Measurements from ENCODE around the gene SMPD4. TPM values are rescaled to one million over a fixed set of nuclear protein-coding genes. Genes with fewer than 3 reads are reported as not detected.

Gene SMPD4
- total and polyA plus RNA-seq, 2 donors (not counting 1 experiment from before 2014, with no cell fraction given), result 63.8 to 80.6 TPM

DNA sequence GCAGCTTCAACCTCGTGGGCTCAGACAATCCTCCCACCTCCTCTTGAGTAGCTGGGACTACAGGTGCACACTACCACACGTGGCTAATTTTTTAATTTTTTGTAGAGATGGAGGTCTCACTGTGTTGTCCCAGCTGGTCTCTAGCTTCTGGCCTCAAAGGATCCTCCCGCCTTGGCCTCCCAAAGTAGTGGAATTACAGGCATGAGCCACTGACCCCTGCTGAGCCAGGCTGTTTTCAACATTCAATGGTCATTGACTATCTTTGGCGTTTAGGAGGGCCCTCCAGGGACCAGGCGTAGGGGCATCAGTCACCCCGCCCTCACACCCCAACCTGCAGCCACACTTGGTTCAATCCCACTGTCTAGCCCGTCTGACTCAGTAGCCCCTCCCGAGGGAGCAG is 5.9 kb upstream of the SMPD4 start:
- H3K27me3 Mint-ChIP-seq, result no peaks in the 10 kb centered on the region
- Histone ChIP-seq H3K4me3 (ENCODE audit: control extremely low read depth in 1 of 5, extremely low read depth in 1 of 5, insufficient read depth in 1 of 5, low read depth in 2 of 5, low read length in 4 of 5) (no peak overlapping the region), H3K79me2 (ENCODE audit: control insufficient read depth, insufficient read depth, low read length) (peaks cover 19% of the 10 kb centered on the region), H4K20me1 (ENCODE audit: control insufficient read depth, insufficient read depth, low read length, poor library complexity, severe bottlenecking) (no peaks in the 10 kb centered on the region), H3K27me3 (replicated peaks in 1 of 4; ENCODE audit: control extremely low read depth in 1 of 4, control insufficient read depth in 3 of 4, insufficient read depth in 4 of 4, low read length in 3 of 4) (no peaks in the 10 kb centered on the region), H3K9me3 (ENCODE audit: control extremely low read depth in 1 of 3, control insufficient read depth in 2 of 3, insufficient read depth in 1 of 3, low read length in 2 of 3) (no peaks in the 10 kb centered on the region), H3K4me2 (replicated peaks; ENCODE audit: low read depth, low read length, poor library complexity, severe bottlenecking) (no peak overlapping the region), H3K36me3 (replicated peaks in 1 of 2; ENCODE audit: control extremely low read depth in 1 of 2, control insufficient read depth in 1 of 2, extremely low read depth in 1 of 2, insufficient read depth in 2 of 2, low read length in 1 of 2) (no peaks in the 10 kb centered on the region), H3K4me1 (ENCODE audit: control insufficient read depth in 2 of 2, insufficient read depth in 2 of 2, low read length in 2 of 2) (peaks cover 7 to 10% of the 10 kb centered on the region in 2 donors), H2AFZ (ENCODE audit: insufficient read depth, low read depth, low read length, poor library complexity, severe bottlenecking) (no peak overlapping the region), H3K9ac (ENCODE audit: low read length) (no peak overlapping the region), H3K27ac (ENCODE audit: low read length in 2 of 2) (no peak overlapping the region)
- H3K4me1 Mint-ChIP-seq, result peaks cover 9% of the 10 kb centered on the region
- POLR2A ChIA-PET, result no interaction called here
- intact Hi-C loops (cut with micrococcal nuclease), result loop anchor here (10.0 kb wide), 1 partner anchor 1872 kb away; the partner anchor contains the start of gene HS6ST1
- no peak overlapping the region for H3K4me3 Mint-ChIP-seq
- H3K9me3 Mint-ChIP-seq (ENCODE audit: insufficient read depth), result no peaks in the 10 kb centered on the region
- 100% methylated on average over 1 of the region's 8 CpGs for WGBS (ENCODE audit: insufficient coverage)
- ATAC-seq (ENCODE audit: low read depth) (no peak), DNase-seq (no peak)
- TF ChIP-seq, protein P1, sequence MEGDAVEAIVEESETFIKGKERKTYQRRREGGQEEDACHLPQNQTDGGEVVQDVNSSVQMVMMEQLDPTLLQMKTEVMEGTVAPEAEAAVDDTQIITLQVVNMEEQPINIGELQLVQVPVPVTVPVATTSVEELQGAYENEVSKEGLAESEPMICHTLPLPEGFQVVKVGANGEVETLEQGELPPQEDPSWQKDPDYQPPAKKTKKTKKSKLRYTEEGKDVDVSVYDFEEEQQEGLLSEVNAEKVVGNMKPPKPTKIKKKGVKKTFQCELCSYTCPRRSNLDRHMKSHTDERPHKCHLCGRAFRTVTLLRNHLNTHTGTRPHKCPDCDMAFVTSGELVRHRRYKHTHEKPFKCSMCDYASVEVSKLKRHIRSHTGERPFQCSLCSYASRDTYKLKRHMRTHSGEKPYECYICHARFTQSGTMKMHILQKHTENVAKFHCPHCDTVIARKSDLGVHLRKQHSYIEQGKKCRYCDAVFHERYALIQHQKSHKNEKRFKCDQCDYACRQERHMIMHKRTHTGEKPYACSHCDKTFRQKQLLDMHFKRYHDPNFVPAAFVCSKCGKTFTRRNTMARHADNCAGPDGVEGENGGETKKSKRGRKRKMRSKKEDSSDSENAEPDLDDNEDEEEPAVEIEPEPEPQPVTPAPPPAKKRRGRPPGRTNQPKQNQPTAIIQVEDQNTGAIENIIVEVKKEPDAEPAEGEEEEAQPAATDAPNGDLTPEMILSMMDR (IDR thresholded peaks at IDR 0.05), result no peak
- TF ChIP-seq EZH2 (IDR thresholded peaks at IDR 0.05; ENCODE audit: borderline replicate concordance, insufficient read depth, low read depth, low read length, poor library complexity, severe bottlenecking), result no peak
- no peak overlapping the region for H3K27ac Mint-ChIP-seq
- CTCF ChIA-PET, result interaction anchor here (0.7 kb wide), 1 partner anchor 147 kb away, joined by 3 read pairs; no protein-coding TSS in a partner anchor

DNA sequence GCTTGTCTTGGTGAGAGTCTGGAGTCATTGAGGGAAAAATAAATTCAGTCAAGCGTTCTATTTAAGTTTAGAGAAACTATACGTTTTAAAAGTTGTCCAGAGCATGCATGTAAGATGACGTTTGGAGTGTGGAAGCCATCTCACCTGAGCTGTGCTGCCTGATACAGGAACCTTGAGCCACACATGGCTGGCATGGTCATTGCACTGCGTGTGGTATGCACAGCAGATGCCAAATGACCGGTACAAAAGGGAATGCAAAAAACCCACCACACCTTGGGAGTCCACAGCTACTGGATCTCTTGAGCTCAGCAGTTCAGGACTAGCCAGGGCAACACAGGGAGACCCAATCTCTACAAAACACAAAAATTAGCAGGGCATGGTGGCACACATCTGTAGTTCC is 5.0 kb upstream of the SMPD4 start:
- H3K4me1 Mint-ChIP-seq, result peaks cover 12% of the 10 kb centered on the region
- WGBS (ENCODE audit: insufficient coverage), result 87% methylated on average over 4 of the region's 5 CpGs
- Histone ChIP-seq H2AFZ (ENCODE audit: insufficient read depth, low read depth, low read length, poor library complexity, severe bottlenecking) (no peak overlapping the region), H3K4me1 (ENCODE audit: control insufficient read depth in 2 of 2, insufficient read depth in 2 of 2, low read length in 2 of 2) (peaks cover 7 to 10% of the 10 kb centered on the region in 2 donors), H3K9ac (ENCODE audit: low read length) (no peak overlapping the region), H3K4me3 (ENCODE audit: control extremely low read depth in 1 of 5, extremely low read depth in 1 of 5, insufficient read depth in 1 of 5, low read depth in 2 of 5, low read length in 4 of 5) (no peak overlapping the region), H3K4me2 (replicated peaks; ENCODE audit: low read depth, low read length, poor library complexity, severe bottlenecking) (no peak overlapping the region), H3K9me3 (ENCODE audit: control extremely low read depth in 1 of 3, control insufficient read depth in 2 of 3, insufficient read depth in 1 of 3, low read length in 2 of 3) (no peaks in the 10 kb centered on the region), H3K79me2 (ENCODE audit: control insufficient read depth, insufficient read depth, low read length) (peaks cover 20% of the 10 kb centered on the region), H3K36me3 (replicated peaks in 1 of 2; ENCODE audit: control extremely low read depth in 1 of 2, control insufficient read depth in 1 of 2, extremely low read depth in 1 of 2, insufficient read depth in 2 of 2, low read length in 1 of 2) (no peaks in the 10 kb centered on the region), H3K27me3 (replicated peaks in 1 of 4; ENCODE audit: control extremely low read depth in 1 of 4, control insufficient read depth in 3 of 4, insufficient read depth in 4 of 4, low read length in 3 of 4) (no peaks in the 10 kb centered on the region), H3K27ac (ENCODE audit: low read length in 2 of 2) (no peak overlapping the region), H4K20me1 (ENCODE audit: control insufficient read depth, insufficient read depth, low read length, poor library complexity, severe bottlenecking) (no peaks in the 10 kb centered on the region)
- no peaks in the 10 kb centered on the region for H3K27me3 Mint-ChIP-seq
- ATAC-seq (ENCODE audit: low read depth), result no peak
- no peak overlapping the region for H3K27ac Mint-ChIP-seq
- DNase-seq, result no peak
- POLR2A ChIA-PET, result no interaction called here
- no peak overlapping the region for H3K4me3 Mint-ChIP-seq
- TF ChIP-seq, protein P1 (IDR thresholded peaks at IDR 0.05), result no peak
- no peak for TF ChIP-seq EZH2 (IDR thresholded peaks at IDR 0.05; ENCODE audit: borderline replicate concordance, insufficient read depth, low read depth, low read length, poor library complexity, severe bottlenecking)
- intact Hi-C loops (cut with micrococcal nuclease), result loop anchor here (10.0 kb wide), 1 partner anchor 1872 kb away; the partner anchor contains the start of gene HS6ST1
- no peaks in the 10 kb centered on the region for H3K9me3 Mint-ChIP-seq (ENCODE audit: insufficient read depth)
- CTCF ChIA-PET, result no interaction called here
